Mononuclear cell (primary cell): Measurements from ENCODE around the gene MTCL1. TPM values are rescaled to one million over a fixed set of nuclear protein-coding genes. Genes with fewer than 3 reads are reported as not detected.
"Not testable (repeated sequence)": the region's sequence is repeated elsewhere in the genome, so short reads cannot be mapped to it uniquely, and the experiment has no call there.

Experiments
- H3K27me3 ChIP-seq: 2 replicates; pipeline ENCODE4 v1.6.0; 2011; ENCODE audit warnings: low read length, control low read depth; ENCODE audit not compliant: insufficient read depth
- H3K4me1 ChIP-seq: 2 replicates; pipeline ENCODE4 v1.5.1; 2011; ENCODE audit warnings: mild to moderate bottlenecking, low read length, control low read depth; ENCODE audit not compliant: insufficient read depth
- H3K4me3 ChIP-seq: 2 replicates; pipeline ENCODE4 v1.5.1; 2011; ENCODE audit warnings: mild to moderate bottlenecking, low read length, moderate library complexity
- H3K9me3 ChIP-seq: 2 replicates; pipeline ENCODE4 v1.5.1; 2011; ENCODE audit warnings: low read depth, mild to moderate bottlenecking, control low read depth, low read length
- total RNA-seq: library from RNA; depleted of rRNA; stranded (reverse); fragments of >200 nt; gene quantifications from one replicate; pipeline ENCODE4 v1.2.3, GENCODE V29; 2012

Gene MTCL1
- total RNA-seq, 1 donor: 0.63 TPM

- Histone ChIP-seq H3K9me3 (no peaks in the 10 kb centered on the region), H3K27me3 (no peaks in the 10 kb centered on the region), H3K4me1 (peaks cover 13% of the 10 kb centered on the region), H3K4me3 (no peak overlapping the region)
These were observed 55.6 kb downstream of the MTCL1 start for GRCh38 chr18:8760984-8761383.

- H3K27me3 ChIP-seq, H3K4me3 ChIP-seq, H3K9me3 ChIP-seq: not testable (repeated sequence)
- H3K4me1 ChIP-seq: peaks cover 10% of the 10 kb centered on the region
These were observed 56.2 kb downstream of the MTCL1 start for GRCh38 chr18:8761535-8761934.

- Histone ChIP-seq H3K9me3 (no peaks in the 10 kb centered on the region), H3K4me1 (no peaks in the 10 kb centered on the region), H3K4me3 (no peak overlapping the region), H3K27me3 (no peaks in the 10 kb centered on the region)
These were observed 57.6 kb downstream of the MTCL1 start for GRCh38 chr18:8762968-8763367.

GRCh38 chr18:8763611-8764010, 58.3 kb downstream of the MTCL1 start:
- Histone ChIP-seq H3K4me3 (no peak overlapping the region), H3K27me3 (no peaks in the 10 kb centered on the region), H3K9me3 (no peaks in the 10 kb centered on the region), H3K4me1 (no peaks in the 10 kb centered on the region)

GRCh38 chr18:8765783-8766463, 60.6 kb downstream of the MTCL1 start:
- H3K4me3 ChIP-seq: no peak overlapping the region
- H3K27me3 ChIP-seq: no peaks in the 10 kb centered on the region

GRCh38 chr18:8766559-8767293, 61.4 kb downstream of the MTCL1 start:
- Histone ChIP-seq H3K4me1 (no peaks in the 10 kb centered on the region), H3K4me3 (no peak overlapping the region), H3K9me3 (no peaks in the 10 kb centered on the region), H3K27me3 (no peaks in the 10 kb centered on the region)

More at GRCh38 chr18:8765783-8766463, 60.6 kb downstream of the MTCL1 start:
- Histone ChIP-seq H3K9me3 (no peaks in the 10 kb centered on the region), H3K4me1 (no peaks in the 10 kb centered on the region)

- no peaks in the 10 kb centered on the region for H3K4me1 ChIP-seq
- no peaks in the 10 kb centered on the region for H3K27me3 ChIP-seq
- H3K4me3 ChIP-seq: no peak overlapping the region
- H3K9me3 ChIP-seq: no peaks in the 10 kb centered on the region
These were observed 62.0 kb downstream of the MTCL1 start for GRCh38 chr18:8767340-8767739.

- Histone ChIP-seq H3K4me3 (no peak overlapping the region), H3K9me3 (no peaks in the 10 kb centered on the region), H3K27me3 (no peaks in the 10 kb centered on the region), H3K4me1 (no peaks in the 10 kb centered on the region)
These were observed 64.2 kb downstream of the MTCL1 start for GRCh38 chr18:8769509-8770095.

GRCh38 chr18:8770657-8771056, 65.3 kb downstream of the MTCL1 start:
- no peaks in the 10 kb centered on the region for H3K9me3 ChIP-seq
- H3K4me1 ChIP-seq: no peaks in the 10 kb centered on the region

GRCh38 chr18:8771930-8772329, 66.6 kb downstream of the MTCL1 start:
- no peaks in the 10 kb centered on the region for H3K4me1 ChIP-seq
- no peaks in the 10 kb centered on the region for H3K27me3 ChIP-seq
- no peak overlapping the region for H3K4me3 ChIP-seq
- H3K9me3 ChIP-seq: no peaks in the 10 kb centered on the region

More at GRCh38 chr18:8770657-8771056, 65.3 kb downstream of the MTCL1 start:
- H3K27me3 ChIP-seq: no peaks in the 10 kb centered on the region
- H3K4me3 ChIP-seq: no peak overlapping the region

GRCh38 chr18:8773980-8774379, 68.6 kb downstream of the MTCL1 start:
- H3K4me3 ChIP-seq: no peak overlapping the region
- no peaks in the 10 kb centered on the region for H3K4me1 ChIP-seq
- H3K9me3 ChIP-seq: no peaks in the 10 kb centered on the region
- no peaks in the 10 kb centered on the region for H3K27me3 ChIP-seq

- Histone ChIP-seq H3K4me1 (no peaks in the 10 kb centered on the region), H3K27me3 (no peaks in the 10 kb centered on the region), H3K9me3 (no peaks in the 10 kb centered on the region), H3K4me3 (no peak overlapping the region)
These were observed 70.9 kb downstream of the MTCL1 start for GRCh38 chr18:8776013-8776943.

- no peaks in the 10 kb centered on the region for H3K27me3 ChIP-seq
- no peaks in the 10 kb centered on the region for H3K4me1 ChIP-seq
- H3K4me3 ChIP-seq: no peak overlapping the region
- H3K9me3 ChIP-seq: no peaks in the 10 kb centered on the region
These were observed 72.5 kb downstream of the MTCL1 start for GRCh38 chr18:8777846-8778245.

GRCh38 chr18:8778386-8778785, 73.0 kb downstream of the MTCL1 start:
- Histone ChIP-seq H3K4me1 (no peaks in the 10 kb centered on the region), H3K4me3 (no peak overlapping the region), H3K27me3 (no peaks in the 10 kb centered on the region), H3K9me3 (no peaks in the 10 kb centered on the region)

- no peaks in the 10 kb centered on the region for H3K4me1 ChIP-seq
- H3K4me3 ChIP-seq: no peak overlapping the region
- H3K27me3 ChIP-seq: no peaks in the 10 kb centered on the region
- no peaks in the 10 kb centered on the region for H3K9me3 ChIP-seq
These were observed 73.5 kb downstream of the MTCL1 start for GRCh38 chr18:8778824-8779223.
